Measurements from ENCODE around the gene CLDN15. TPM values are rescaled to one million over a fixed set of nuclear protein-coding genes. Genes with fewer than 3 reads are reported as not detected.
"Not testable (repeated sequence)": the region's sequence is repeated elsewhere in the genome, so short reads cannot be mapped to it uniquely, and the experiment has no call there.

Gene CLDN15
- total RNA-seq, 1 experiment from 2014 or later, result 6.5 TPM

- H3K36me3 Mint-ChIP-seq, result peaks cover 14% of the 10 kb centered on the region
- H3K4me1 Mint-ChIP-seq, result peaks cover 38% of the 10 kb centered on the region
- H3K9me3 Mint-ChIP-seq; POLR2A ChIA-PET; ATAC-seq; H3K27ac Mint-ChIP-seq; H3K4me3 Mint-ChIP-seq; DNase-seq (ENCODE audit: low spot score); H3K27me3 Mint-ChIP-seq (ENCODE audit: low read depth): not testable (repeated sequence)
- CTCF ChIA-PET, result interaction anchor here (0.6 kb wide), 1 partner anchor 321 kb away, joined by 3 read pairs; no protein-coding TSS in a partner anchor
Observed at GRCh38 chr7:101285880-101286279, 48.3 kb upstream of the CLDN15 start.

GRCh38 chr7:101285171-101285570, 47.6 kb upstream of the CLDN15 start:
- TF ChIP-seq ZMAT4 (CRISPR knock-in tag; IDR thresholded peaks at IDR 0.05) (no peak), NFYB (CRISPR knock-in tag; conservative IDR thresholded peaks at IDR 0.05; ENCODE audit: low read depth) (no peak)
- Mint-ChIP-seq H3K4me3 (no peak overlapping the region), H3K27ac (no peak overlapping the region), H3K27me3 (ENCODE audit: low read depth) (no peaks in the 10 kb centered on the region; the same call in 1 of the 2 replicates), H3K36me3 (peaks cover 14% of the 10 kb centered on the region), H3K9me3 (peaks cover 6% of the 10 kb centered on the region; the same call in 1 of the 2 replicates), H3K4me1 (peaks cover 31% of the 10 kb centered on the region)
- ATAC-seq, result no peak
- CTCF ChIA-PET, result interaction anchor here (0.6 to 1.2 kb wide), 2 partner anchors 91 to 208 kb away, joined by 3 to 4 read pairs; no protein-coding TSS in a partner anchor
- POLR2A ChIA-PET, result no interaction called here
- DNase-seq (ENCODE audit: low spot score), result no peak

GRCh38 chr7:101280912-101281311, 43.3 kb upstream of the CLDN15 start:
- H3K27me3 Mint-ChIP-seq (ENCODE audit: low read depth); H3K9me3 Mint-ChIP-seq; H3K4me1 Mint-ChIP-seq; H3K36me3 Mint-ChIP-seq; H3K4me3 Mint-ChIP-seq; ATAC-seq; POLR2A ChIA-PET; DNase-seq (ENCODE audit: low spot score): not testable (repeated sequence)
- CTCF ChIA-PET, result interaction anchor here (1.1 to 3.1 kb wide), 4 partner anchors 11 to 145 kb away, joined by 3 to 80 read pairs (median 16); partner anchors contain the start of gene CLDN15
- TF ChIP-seq ZNF121 (CRISPR knock-in tag; IDR thresholded peaks at IDR 0.05), result peak; percentile 68
- H3K27ac Mint-ChIP-seq, result peak overlapping the region; percentile 60; the same call in 1 of the 2 replicates

GRCh38 chr7:101278461-101279292, 41.1 kb upstream of the CLDN15 start:
- Mint-ChIP-seq H3K27me3 (ENCODE audit: low read depth) (no peaks in the 10 kb centered on the region), H3K4me3 (no peak overlapping the region), H3K27ac (no peak overlapping the region), H3K4me1 (peaks cover 4% of the 10 kb centered on the region), H3K9me3 (no peaks in the 10 kb centered on the region), H3K36me3 (peaks cover 3% of the 10 kb centered on the region; the same call in 1 of the 2 replicates)
- ChIA-PET POLR2A (interaction anchor here (1.1 kb wide), 1 partner anchor 12 kb away, joined by 3 read pairs; no protein-coding TSS in a partner anchor), CTCF (interaction anchor here (1.1 to 1.4 kb wide), 2 partner anchors 43 to 135 kb away, joined by 4 to 5 read pairs; no protein-coding TSS in a partner anchor)
- DNase-seq (ENCODE audit: low spot score), result no peak
- ATAC-seq, result no peak
- TF ChIP-seq ZNF121 (CRISPR knock-in tag; IDR thresholded peaks at IDR 0.05) (peak; percentile 12; the same call in 1 of the 2 replicates), SP1 (CRISPR knock-in tag; conservative IDR thresholded peaks at IDR 0.05) (no peak)

- POLR2A ChIA-PET, result no interaction called here
- DNase-seq (ENCODE audit: low spot score), result no peak
- Mint-ChIP-seq H3K27ac (peak overlapping the region; percentile 19; the same call in 1 of the 2 replicates), H3K36me3 (peaks cover 3% of the 10 kb centered on the region; the same call in 1 of the 2 replicates), H3K4me1 (peaks cover 13% of the 10 kb centered on the region), H3K4me3 (no peak overlapping the region), H3K9me3 (no peaks in the 10 kb centered on the region), H3K27me3 (ENCODE audit: low read depth) (no peaks in the 10 kb centered on the region)
- CTCF ChIA-PET, result interaction anchor here (0.6 to 1.1 kb wide), 4 partner anchors 15 to 141 kb away, joined by 3 to 4 read pairs (median 4); partner anchors contain the start of gene FIS1
- ATAC-seq, result no peak
- no peak for TF ChIP-seq MXD4 (CRISPR knock-in tag; IDR thresholded peaks at IDR 0.05; ENCODE audit: borderline replicate concordance)
- TF ChIP-seq E2F5 (CRISPR knock-in tag; IDR thresholded peaks at IDR 0.05), result no peak
- no peak for TF ChIP-seq SMAD4 (CRISPR knock-in tag; IDR thresholded peaks at IDR 0.05)
- TF ChIP-seq USF2 (CRISPR knock-in tag; IDR thresholded peaks at IDR 0.05), result no peak
- no peak for TF ChIP-seq STAT6 (CRISPR knock-in tag; conservative IDR thresholded peaks at IDR 0.05; ENCODE audit: low read depth)
- TF ChIP-seq HMGXB4 (CRISPR knock-in tag; IDR thresholded peaks at IDR 0.05), result no peak
- TF ChIP-seq CTCF (IDR thresholded peaks at IDR 0.05), result no peak
- TF ChIP-seq TCF7 (CRISPR knock-in tag; IDR thresholded peaks at IDR 0.05; ENCODE audit: low read depth), result no peak
- TF ChIP-seq JAZF1 (CRISPR knock-in tag; IDR thresholded peaks at IDR 0.05), result no peak
Observed at GRCh38 chr7:101277155-101277554, 39.6 kb upstream of the CLDN15 start.

All from WTC11 (cell line).